IPS DF 19.7 (cell line): ENCODE results near the gene SLC9A6.

Experiments used
- DNase-seq: peaks from one replicate; pipeline ENCODE4 v3.0.0-alpha.2; 2013; ENCODE audit warnings: low read depth, low spot score

Gene SLC9A6

GRCh38 chrX:135985157-135985972 lies at the start of gene SLC9A6:
TSS of gene SLC9A6 (plus strand) at chrX:135985435. CDS start at chrX:135985659, 224 bp downstream.
- no peak for DNase-seq

GRCh38 chrX:135944486-135944885 lies 40.7 kb upstream of the SLC9A6 start:
- DNase-seq = no peak

GRCh38 chrX:135951291-135951690 lies 33.9 kb upstream of the SLC9A6 start:
- DNase-seq = no peak

GRCh38 chrX:135973025-135973547 lies 12.1 kb upstream of the SLC9A6 start:
- DNase-seq = no peak

- DNase-seq = peak; percentile 35
Observed at GRCh38 chrX:135973548-135974278, 11.5 kb upstream of the SLC9A6 start, which contains the start of gene MMGT1. TSS of gene MMGT1 (minus strand) at chrX:135973988. CDS start at chrX:135973675, 313 bp downstream.

- no peak for DNase-seq
Observed at GRCh38 chrX:135974279-135974856, 10.9 kb upstream of the SLC9A6 start.

- DNase-seq = no peak
Observed at GRCh38 chrX:135975421-135975820, 9.8 kb upstream of the SLC9A6 start.

- DNase-seq = no peak
Observed at GRCh38 chrX:135977611-135978010, 7.6 kb upstream of the SLC9A6 start.

GRCh38 chrX:135981010-135981409 lies 4.2 kb upstream of the SLC9A6 start:
- DNase-seq = no peak

- DNase-seq = no peak
Observed at GRCh38 chrX:135981668-135982067, 3.6 kb upstream of the SLC9A6 start.

- DNase-seq = no peak
Observed at GRCh38 chrX:135982860-135983259, 2.4 kb upstream of the SLC9A6 start.

GRCh38 chrX:135984256-135984655 lies 979 bp upstream of the SLC9A6 start:
- DNase-seq = no peak

- DNase-seq = no peak
Observed at GRCh38 chrX:135984791-135985156, 461 bp upstream of the SLC9A6 start.

GRCh38 chrX:135985973-135986310 lies 707 bp downstream of the SLC9A6 start:
- DNase-seq = no peak

GRCh38 chrX:135988245-135988644 lies 3.0 kb downstream of the SLC9A6 start:
- DNase-seq = no peak

- no peak for DNase-seq
Observed at GRCh38 chrX:136015016-136015415, 29.8 kb downstream of the SLC9A6 start.

- no peak for DNase-seq
Observed at GRCh38 chrX:136016881-136017280, 31.6 kb downstream of the SLC9A6 start.

- no peak for DNase-seq
Observed at GRCh38 chrX:136019226-136019625, 34.0 kb downstream of the SLC9A6 start.

GRCh38 chrX:136021160-136021559 lies 35.9 kb downstream of the SLC9A6 start:
- DNase-seq = no peak

- no peak for DNase-seq
Observed at GRCh38 chrX:136021903-136022302, 36.7 kb downstream of the SLC9A6 start.

GRCh38 chrX:136025091-136025490 lies 39.9 kb downstream of the SLC9A6 start:
- no peak for DNase-seq

- no peak for DNase-seq
Observed at GRCh38 chrX:136028383-136028984, 43.2 kb downstream of the SLC9A6 start.
